ENCODE measurements around the gene GPR155. TPM values are rescaled to one million over a fixed set of nuclear protein-coding genes. Genes with fewer than 3 reads are reported as not detected.
A peak's percentile ranks its signal among the peaks of the same experiment; 100 is the strongest.

Gene GPR155, protein sequence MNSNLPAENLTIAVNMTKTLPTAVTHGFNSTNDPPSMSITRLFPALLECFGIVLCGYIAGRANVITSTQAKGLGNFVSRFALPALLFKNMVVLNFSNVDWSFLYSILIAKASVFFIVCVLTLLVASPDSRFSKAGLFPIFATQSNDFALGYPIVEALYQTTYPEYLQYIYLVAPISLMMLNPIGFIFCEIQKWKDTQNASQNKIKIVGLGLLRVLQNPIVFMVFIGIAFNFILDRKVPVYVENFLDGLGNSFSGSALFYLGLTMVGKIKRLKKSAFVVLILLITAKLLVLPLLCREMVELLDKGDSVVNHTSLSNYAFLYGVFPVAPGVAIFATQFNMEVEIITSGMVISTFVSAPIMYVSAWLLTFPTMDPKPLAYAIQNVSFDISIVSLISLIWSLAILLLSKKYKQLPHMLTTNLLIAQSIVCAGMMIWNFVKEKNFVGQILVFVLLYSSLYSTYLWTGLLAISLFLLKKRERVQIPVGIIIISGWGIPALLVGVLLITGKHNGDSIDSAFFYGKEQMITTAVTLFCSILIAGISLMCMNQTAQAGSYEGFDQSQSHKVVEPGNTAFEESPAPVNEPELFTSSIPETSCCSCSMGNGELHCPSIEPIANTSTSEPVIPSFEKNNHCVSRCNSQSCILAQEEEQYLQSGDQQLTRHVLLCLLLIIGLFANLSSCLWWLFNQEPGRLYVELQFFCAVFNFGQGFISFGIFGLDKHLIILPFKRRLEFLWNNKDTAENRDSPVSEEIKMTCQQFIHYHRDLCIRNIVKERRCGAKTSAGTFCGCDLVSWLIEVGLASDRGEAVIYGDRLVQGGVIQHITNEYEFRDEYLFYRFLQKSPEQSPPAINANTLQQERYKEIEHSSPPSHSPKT
- total RNA-seq (2014; rRNA removed; shearing (Covaris generic)), result 13.5 and 14.1 TPM in 2 replicates

GRCh38 chr2:174486563-174487107, at the start of gene GPR155:
GPR155 (minus strand) TSS chr2:174487029; CDS start chr2:174481956, 5,073 bp downstream.
- Histone ChIP-seq H3K27me3 (no peaks in the 10 kb centered on the region), H3K9me3 (replicated peaks) (no peaks in the 10 kb centered on the region), H3K4me3 (peak within 1 kb of the TSS; percentile 89), H3K36me3 (no peaks in the 10 kb centered on the region), H3K27ac (peak within 1 kb of the TSS; percentile 95), H3K4me1 (no peaks in the 10 kb centered on the region)
- DNase-seq, result peak; percentile 76 to 77

DNA sequence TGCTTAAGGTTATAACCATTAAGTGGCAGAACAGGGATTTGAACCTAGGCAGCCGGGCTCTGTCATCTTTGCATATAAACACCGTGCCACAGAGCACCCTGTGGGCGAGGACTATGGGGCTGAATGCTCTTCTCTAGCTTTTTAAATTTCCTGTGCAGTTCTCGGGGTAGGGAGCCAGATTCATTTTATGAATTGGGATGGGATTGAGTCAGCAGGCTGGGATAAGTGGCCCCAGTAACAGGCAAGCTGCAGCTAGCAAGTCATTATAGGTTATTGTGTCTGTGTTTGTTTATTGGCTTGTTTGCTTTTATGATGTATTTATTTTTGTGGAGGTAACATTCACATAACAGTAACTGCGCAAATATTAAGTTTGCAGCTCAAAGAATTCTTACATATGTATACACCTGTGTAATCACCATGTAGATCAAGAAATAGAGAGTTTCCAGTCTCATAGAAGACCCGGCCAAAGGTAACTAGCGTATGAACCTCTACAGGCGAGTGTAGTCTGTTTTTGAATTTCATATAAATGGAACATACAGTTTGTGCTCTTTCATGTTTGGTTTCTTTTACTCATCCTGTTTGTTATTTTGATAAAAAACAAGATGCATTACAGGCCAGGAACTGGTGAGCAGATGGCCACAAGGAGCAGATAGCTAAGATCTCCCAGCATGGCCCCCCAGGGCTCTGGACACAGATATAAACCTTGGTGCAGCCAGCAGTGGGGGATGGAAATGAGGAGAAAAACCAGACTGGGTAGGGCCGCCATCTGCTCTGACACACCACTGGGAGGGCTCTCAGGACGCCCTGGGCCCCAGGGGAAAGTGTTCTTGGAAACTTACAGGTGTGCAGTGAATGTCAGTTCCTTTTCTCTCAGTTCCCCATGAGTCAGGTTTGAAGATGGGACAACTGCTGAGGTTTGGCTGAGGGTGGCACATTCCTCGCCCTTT, 49.2 kb upstream of the GPR155 start:
- Histone ChIP-seq H3K4me1 (0 out of 2 replicates have a peak, but pooled peaks cover 2% of the 10 kb centered on the region), H3K27me3 (no peaks in the 10 kb centered on the region), H3K27ac (no peak overlapping the region), H3K9me3 (replicated peaks) (no peaks in the 10 kb centered on the region), H3K4me3 (no peak overlapping the region), H3K36me3 (no peaks in the 10 kb centered on the region)
- no peak for DNase-seq

DNA sequence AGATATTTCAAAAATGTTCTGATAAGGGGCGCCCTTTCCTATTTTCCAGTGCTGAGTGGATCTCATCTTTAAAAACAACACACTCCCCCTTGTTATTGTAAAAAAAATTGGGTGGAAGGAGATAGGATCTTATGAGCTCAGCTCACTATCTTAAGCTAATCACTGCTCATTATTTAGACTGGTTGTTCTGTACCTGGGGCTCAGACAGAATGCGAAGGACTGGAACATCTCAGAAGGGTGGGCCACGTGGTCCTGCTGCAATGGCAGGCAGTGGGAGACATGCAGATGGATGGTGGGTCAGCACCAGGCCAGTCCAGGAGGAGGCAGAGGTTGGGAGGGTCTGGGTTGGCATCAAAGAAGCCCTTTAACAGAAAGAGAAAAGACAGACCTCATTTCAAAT, 48.3 kb upstream of the GPR155 start:
- Histone ChIP-seq H3K4me3 (no peak overlapping the region), H3K27ac (no peak overlapping the region)

DNA sequence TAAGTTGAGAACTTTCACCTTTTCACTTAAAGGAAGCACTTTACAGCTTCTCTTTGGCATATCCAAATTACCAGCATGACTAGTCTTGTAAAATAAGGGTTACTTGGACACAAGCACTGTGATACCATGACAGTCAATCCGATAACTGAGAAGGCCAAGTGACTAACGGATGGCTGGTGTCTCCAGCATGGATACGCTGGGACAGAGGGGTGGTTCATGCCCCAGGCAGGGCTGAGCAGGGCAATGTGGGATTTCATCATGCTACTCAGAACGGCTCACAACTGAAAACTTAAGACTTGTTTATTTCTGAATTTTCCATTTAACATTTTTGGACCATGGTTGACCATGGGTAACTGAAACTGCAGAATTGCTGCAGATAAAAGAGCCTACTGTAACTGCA, 43.1 kb upstream of the GPR155 start:
- Histone ChIP-seq H3K27ac (no peak overlapping the region), H3K36me3 (no peaks in the 10 kb centered on the region), H3K4me3 (no peak overlapping the region), H3K9me3 (replicated peaks) (0 out of 2 replicates have a peak, but pooled peaks cover 5% of the 10 kb centered on the region), H3K4me1 (no peaks in the 10 kb centered on the region), H3K27me3 (no peaks in the 10 kb centered on the region)
- no peak for DNase-seq

More for the DNA sequence above, 48.3 kb upstream of the GPR155 start:
- H3K4me1 ChIP-seq, result 0 out of 2 replicates have a peak, but pooled peaks cover 2% of the 10 kb centered on the region
- no peaks in the 10 kb centered on the region for H3K9me3 ChIP-seq (replicated peaks)
- H3K36me3 ChIP-seq, result no peaks in the 10 kb centered on the region
- no peaks in the 10 kb centered on the region for H3K27me3 ChIP-seq
- DNase-seq, result no peak

- Histone ChIP-seq H3K4me3 (no peak overlapping the region), H3K27me3 (no peaks in the 10 kb centered on the region), H3K9me3 (replicated peaks) (0 out of 2 replicates have a peak, but pooled peaks cover 5% of the 10 kb centered on the region), H3K4me1 (no peaks in the 10 kb centered on the region), H3K27ac (no peak overlapping the region), H3K36me3 (no peaks in the 10 kb centered on the region)
- no peak for DNase-seq
Observed at GRCh38 chr2:174527959-174528358, 41.1 kb upstream of the GPR155 start.

DNA sequence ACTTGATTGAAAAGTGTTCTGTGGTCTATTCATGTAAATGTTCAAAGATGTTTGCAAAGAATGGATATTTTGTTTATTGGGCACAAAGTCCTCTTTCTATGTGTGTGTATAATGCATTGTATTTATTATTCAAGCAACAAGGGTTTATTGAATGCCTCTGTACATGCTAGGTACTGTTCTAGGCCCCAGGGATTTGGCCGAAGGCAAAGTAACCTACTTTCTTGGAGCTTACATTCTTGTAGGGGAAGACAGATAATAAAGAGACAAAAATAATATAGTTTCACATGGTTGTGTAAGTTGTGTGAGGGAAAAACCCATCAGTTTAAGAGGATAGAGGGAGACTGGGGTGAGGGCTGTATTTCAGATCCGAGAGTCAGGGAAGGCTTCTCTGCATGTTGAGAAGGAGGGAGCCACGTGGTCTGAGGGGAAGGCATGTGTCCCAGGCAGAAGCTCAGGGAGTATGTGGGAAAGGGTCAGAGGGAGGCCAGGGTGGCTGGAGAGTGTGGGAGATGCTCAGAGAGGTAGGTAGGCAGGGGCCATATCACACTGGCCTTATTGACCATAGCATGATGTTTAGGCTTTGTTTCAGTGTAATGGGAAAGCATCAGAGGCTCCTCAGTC, 40.4 kb upstream of the GPR155 start:
- Histone ChIP-seq H3K27me3 (no peaks in the 10 kb centered on the region), H3K9me3 (replicated peaks) (0 out of 2 replicates have a peak, but pooled peaks cover 5% of the 10 kb centered on the region), H3K27ac (no peak overlapping the region), H3K4me1 (no peaks in the 10 kb centered on the region), H3K4me3 (no peak overlapping the region), H3K36me3 (no peaks in the 10 kb centered on the region)
- DNase-seq, result no peak

- no peaks in the 10 kb centered on the region for H3K27me3 ChIP-seq
- no peak for DNase-seq
- H3K4me1 ChIP-seq, result no peaks in the 10 kb centered on the region
Observed at GRCh38 chr2:174524527-174524926, 37.7 kb upstream of the GPR155 start.

DNA sequence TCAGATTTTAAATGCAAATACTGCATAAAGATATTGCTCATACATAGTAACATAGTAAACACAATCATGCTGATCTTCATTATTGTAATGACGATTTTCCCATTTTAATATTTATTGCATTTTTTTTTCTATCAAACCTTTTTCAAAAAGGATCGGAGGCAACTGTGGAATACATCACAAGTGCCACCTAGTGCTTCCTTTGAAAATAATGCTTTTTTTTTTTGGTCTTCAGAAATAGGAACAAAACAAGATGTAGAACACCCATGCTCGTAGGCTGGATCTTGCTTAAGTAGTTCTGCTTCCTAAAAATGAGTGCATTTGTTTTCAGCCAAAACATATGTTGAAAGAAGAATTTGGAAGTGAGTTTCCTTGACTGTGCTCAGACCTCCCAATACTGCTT, 35.7 kb upstream of the GPR155 start:
- no peaks in the 10 kb centered on the region for H3K9me3 ChIP-seq (replicated peaks)
- no peaks in the 10 kb centered on the region for H3K4me1 ChIP-seq
- no peak overlapping the region for H3K4me3 ChIP-seq
- H3K27ac ChIP-seq, result no peak overlapping the region
- H3K27me3 ChIP-seq, result no peaks in the 10 kb centered on the region
- DNase-seq, result no peak
- H3K36me3 ChIP-seq, result no peaks in the 10 kb centered on the region

More at GRCh38 chr2:174524527-174524926, 37.7 kb upstream of the GPR155 start:
- no peaks in the 10 kb centered on the region for H3K36me3 ChIP-seq
- no peak overlapping the region for H3K27ac ChIP-seq
- H3K9me3 ChIP-seq (replicated peaks), result 0 out of 2 replicates have a peak, but pooled peaks cover 5% of the 10 kb centered on the region
- no peak overlapping the region for H3K4me3 ChIP-seq

DNA sequence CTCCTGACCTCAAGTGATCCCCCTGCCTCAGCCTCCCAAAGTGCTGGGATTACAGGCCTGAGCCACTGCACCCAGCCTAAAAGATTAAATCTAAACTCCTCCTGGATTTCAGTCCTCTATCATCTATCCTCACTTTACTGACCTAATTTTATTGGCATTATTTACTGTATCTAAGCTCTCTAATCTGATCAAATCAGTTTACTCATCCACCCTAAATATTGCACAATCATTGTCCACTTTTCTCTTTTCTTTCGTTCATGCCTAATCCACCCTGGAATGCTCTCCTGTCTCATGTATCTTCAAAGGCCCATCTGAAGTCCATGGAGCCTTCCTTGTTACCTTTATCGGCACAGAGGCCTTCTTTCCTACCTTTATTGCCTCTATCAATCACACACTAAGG, 31.6 kb upstream of the GPR155 start:
- no peak for DNase-seq

DNA sequence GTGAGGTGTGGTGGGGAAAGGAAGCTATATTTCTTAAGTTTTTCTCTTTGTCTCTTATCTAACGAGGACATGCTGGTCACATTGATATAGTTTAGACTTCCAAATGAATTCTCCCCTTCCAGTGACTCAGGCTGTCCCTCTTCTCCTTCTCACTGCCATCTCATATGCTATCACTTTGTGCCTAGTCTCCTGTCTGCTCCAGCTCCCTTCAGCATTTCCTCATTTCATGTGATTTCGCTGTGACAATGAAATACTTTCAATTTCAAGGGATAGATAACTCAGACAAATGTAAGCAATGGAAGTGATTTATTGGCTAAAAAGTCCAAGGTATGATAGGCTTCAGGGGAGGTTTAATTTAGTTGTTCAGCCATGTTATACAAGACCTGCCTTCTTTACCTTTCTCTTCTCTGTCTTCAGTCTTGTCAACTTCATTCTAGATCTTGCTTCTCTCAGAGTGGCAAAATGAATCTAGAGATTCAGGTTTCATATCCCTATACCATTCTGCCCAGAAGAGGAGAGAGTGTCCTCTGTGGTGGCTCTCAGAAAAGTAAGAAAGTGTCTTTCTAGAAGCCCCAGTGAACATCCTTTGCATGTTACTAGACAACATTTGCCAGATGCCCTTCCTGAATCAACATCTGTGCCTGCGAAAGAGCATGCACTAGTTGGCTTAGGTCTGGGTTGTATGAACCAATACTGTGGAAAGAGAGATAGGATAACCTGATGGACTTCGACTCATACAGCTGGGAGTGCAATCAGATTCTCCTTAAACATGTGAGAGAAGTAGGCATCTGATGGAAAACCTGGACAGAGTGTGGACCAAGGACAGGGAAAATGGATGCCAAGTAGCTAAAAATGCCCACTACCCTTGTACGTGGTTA, 29.9 kb upstream of the GPR155 start:
- H3K9me3 ChIP-seq (replicated peaks), result peaks cover 10% of the 10 kb centered on the region
- H3K27ac ChIP-seq, result no peak overlapping the region
- H3K36me3 ChIP-seq, result no peaks in the 10 kb centered on the region
- no peak for DNase-seq
- H3K4me3 ChIP-seq, result no peak overlapping the region
- H3K27me3 ChIP-seq, result no peaks in the 10 kb centered on the region
- no peaks in the 10 kb centered on the region for H3K4me1 ChIP-seq

More for the DNA sequence above, 31.6 kb upstream of the GPR155 start:
- no peaks in the 10 kb centered on the region for H3K9me3 ChIP-seq (replicated peaks)
- no peaks in the 10 kb centered on the region for H3K27me3 ChIP-seq
- H3K27ac ChIP-seq, result no peak overlapping the region
- no peaks in the 10 kb centered on the region for H3K4me1 ChIP-seq
- no peaks in the 10 kb centered on the region for H3K36me3 ChIP-seq
- H3K4me3 ChIP-seq, result no peak overlapping the region

DNA sequence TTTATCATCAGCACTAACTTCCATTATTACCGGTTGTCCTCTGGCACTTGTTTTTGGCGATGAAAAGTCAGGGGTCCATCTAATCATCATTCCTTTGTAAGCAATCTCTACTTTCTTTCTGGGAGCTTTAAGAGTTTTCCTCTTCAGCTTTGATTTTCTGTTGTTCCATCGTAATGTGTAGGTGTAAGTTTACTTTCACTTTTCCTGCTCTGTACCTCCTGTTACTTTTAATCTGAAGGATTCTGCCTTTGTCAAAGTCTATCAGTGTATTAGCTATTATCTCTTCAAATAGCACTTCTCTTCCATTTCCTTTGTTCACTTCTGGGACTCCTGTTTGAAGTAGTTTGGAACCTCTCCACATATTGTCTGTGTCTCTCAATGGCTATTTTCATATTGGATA, 25.5 kb upstream of the GPR155 start:
- Histone ChIP-seq H3K9me3 (replicated peaks) (peaks cover 24% of the 10 kb centered on the region), H3K4me3 (no peak overlapping the region), H3K27me3 (no peaks in the 10 kb centered on the region), H3K36me3 (no peaks in the 10 kb centered on the region), H3K4me1 (no peaks in the 10 kb centered on the region), H3K27ac (no peak overlapping the region)
- no peak for DNase-seq

DNA sequence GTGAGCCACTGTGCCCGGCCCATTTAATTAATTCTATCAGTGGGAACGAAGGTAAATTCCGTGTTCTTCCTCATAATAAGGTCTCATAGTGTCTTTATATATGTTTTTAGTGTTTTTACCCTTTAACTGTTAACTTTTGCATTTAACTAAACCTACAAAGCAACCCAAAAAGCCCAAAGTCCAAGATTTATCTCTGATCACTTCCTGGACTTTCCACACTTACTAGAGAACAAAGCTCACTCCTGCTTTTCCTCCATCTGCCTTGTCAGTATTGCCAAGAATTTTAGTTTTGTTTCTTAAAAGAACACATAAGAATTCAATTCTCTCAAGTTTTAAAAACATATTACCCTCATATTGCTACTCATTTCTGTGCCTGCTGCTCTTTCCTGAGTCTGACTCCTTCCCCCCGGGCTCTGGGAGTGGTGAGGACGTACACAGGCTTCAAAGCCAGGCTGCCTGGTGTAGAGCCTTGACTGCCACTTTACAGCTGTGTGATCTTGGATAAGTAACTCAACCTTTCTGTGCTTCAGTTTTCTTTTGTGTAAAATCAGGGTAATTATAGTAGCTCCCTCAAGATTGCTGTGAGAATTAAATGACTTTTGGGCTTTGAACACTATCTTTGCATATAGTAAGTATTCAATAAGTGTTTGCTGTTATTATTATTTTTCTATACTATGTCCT, 24.9 kb upstream of the GPR155 start:
- Histone ChIP-seq H3K27me3 (no peaks in the 10 kb centered on the region), H3K27ac (no peak overlapping the region)
- no peak for DNase-seq

More for the DNA sequence above, 24.9 kb upstream of the GPR155 start:
- H3K4me3 ChIP-seq, result no peak overlapping the region
- H3K9me3 ChIP-seq (replicated peaks), result peaks cover 24% of the 10 kb centered on the region
- H3K4me1 ChIP-seq, result no peaks in the 10 kb centered on the region
- H3K36me3 ChIP-seq, result no peaks in the 10 kb centered on the region
